GM19452 (cell line): Measurements from ENCODE around the gene P3R3URF.

Experiments used
- ATAC-seq: cut with Tn5 transposase; IDR thresholded peaks from one replicate; pipeline ENCODE4 v1.9.1; 2021; ENCODE audit not compliant: unreplicated experiment

The P3R3URF gene

DNA sequence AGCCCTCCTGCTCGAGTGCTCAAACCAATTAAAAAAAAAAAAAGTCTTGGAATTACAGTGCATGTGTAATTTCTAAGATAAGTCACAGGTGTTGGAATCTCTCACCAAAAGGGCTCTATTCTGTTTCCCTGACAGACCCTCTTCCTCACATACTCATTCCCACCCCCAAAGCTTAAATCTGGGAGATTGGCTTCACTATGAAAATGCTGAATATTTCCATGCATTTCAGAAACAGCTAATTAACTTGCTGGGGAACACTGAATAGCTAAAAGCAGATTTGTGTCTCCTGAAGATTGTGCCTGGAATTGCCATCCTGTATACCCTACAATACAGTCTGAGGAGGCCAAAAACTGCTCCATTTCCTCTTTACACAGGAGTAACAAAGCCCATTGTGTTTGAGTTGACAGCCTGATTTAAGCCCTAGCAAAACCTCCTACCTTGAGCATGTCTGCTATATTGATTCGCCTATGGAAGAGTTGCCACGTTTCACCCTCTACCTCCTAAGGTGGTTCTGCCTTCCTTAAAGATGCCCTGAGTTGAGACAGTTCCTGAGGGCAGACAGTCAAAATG lies 42.4 kb downstream of the P3R3URF start:
- no peak for ATAC-seq

DNA sequence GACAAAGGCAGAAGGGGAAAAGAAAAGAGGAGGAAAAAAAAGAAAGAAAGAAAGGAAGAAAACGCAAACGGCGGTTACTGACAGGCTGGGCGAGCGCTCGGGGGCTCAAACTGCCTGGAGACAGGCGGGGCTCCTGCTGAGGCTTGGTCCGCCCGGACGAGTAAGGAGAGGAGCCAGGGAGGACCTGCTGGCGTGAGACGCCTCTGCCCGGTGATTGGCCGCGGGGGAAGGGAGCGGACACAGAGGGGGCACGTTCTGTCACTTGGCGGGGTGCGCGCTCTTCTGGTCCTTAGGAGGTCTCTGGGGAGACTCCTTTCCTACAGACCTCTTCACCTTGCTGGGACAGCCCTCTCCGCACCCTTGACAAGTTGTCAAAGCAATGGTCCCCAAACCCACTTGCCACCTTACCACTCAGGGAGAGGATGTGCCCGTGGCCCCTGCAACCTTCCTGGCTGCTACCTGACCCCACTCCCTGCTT lies 43.1 kb downstream of the P3R3URF start:
- ATAC-seq: peak; percentile 45

DNA sequence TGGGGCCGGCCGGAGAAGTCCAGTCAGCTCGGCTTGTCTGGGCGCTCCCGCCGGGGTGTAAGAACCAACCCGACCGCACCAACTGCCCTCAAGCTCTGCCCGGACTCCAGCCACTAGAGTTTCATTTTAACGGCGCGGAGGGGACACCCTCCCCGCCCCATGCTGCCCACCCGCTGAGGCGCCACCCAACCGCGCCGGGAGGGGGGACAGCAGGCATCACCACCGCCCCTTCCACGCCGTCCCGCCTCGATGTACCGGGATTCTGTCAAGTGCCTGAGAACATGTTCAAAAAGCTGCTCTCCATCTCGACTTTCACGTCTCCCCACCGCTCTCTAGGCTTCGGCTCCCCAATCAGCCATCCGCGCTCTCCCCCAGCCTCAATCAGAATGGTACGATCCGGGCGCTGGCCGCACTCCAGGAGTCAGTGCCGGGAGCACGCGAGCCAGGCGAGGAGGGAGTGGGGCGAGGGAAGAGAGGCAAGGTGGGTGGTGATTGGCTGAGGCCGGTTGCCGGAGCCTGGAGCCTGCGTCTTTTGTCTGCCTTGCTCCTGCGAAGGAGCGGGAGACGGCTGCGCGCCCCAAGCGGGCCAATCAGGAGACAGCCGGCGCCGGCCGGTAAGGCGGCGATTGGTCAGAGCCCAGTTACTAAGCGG lies 43.6 kb downstream of the P3R3URF start, which contains the start of gene PIK3R3:
PIK3R3 (minus strand) TSS at position 101 of the 652 bp plus-strand sequence. CDS start 677 bp downstream, outside the sequence.
- peak; percentile 83 for ATAC-seq

DNA sequence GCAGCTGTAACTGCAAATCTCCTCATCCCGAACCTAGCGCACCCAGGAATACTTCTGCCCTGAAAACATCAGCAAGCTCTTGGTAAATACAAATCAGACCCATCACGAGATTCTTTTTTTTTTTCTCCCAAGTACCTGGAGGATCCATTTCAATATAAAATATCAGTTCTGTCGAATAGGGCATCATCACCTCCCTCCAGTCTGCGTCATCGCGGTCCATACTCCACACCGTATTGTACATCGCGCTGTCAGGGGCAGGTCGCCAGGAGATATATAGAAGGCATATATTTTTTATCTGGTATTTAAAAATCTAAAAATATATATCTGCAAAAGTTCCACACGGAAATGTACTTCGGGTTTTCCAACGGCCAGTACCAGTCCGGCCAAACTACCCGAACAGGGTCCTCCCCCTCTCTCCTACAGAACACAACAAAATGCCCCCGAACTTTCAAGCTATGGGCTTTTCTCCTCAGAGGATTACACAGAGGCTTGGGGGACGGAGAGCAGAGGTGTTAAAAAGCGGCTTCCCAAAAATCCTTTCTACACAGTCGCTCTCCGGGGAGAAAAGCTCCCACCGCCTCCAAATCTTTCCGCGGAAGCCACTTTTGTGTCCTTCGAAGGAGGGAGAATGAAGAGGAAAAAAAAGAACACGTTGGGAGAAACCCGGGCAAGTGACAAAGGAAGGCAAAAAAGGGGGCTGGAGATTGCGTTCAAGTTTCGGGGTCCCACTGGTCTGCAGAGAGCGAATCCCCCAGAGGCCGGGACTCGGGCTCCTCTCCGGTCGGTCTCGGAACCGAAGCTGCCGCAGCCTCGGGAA lies 44.4 kb downstream of the P3R3URF start:
- no peak for ATAC-seq

DNA sequence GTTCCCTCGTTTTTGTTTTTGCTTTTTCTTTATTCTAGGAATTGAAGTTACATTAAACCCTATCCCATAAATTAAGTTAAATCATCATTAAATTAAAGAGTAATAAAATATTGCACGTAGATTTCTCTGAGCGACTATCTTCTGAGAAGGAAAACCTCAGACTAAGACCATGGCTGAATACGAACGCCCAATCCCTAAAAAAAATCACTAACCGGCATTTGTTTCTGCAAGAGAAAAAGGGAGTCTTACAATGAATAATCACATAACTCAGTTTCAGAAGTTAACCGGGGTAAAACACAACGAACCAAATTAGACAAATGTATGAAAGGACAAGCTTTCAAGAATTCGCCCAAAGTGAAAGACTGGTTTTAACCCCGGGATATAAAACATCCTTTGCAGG lies 45.2 kb downstream of the P3R3URF start:
- no peak for ATAC-seq

DNA sequence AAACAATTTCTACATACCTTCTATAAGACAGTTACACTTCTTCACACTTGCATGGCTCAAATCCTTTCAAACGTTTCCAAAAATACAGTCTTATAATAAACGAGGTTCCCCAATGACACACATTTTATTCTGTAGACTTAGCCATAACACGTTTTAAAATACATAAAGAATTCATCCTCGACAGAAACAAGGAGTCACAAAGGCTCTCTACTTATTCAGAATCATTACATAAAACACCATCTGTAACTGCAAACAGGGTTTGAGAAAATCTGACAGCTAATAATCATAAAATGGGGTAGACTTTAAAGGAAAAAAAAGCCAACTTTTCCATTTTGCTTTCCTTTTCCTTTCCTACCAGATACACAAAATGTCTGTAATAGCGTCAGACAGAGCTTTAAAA lies 45.7 kb downstream of the P3R3URF start:
- ATAC-seq: no peak

DNA sequence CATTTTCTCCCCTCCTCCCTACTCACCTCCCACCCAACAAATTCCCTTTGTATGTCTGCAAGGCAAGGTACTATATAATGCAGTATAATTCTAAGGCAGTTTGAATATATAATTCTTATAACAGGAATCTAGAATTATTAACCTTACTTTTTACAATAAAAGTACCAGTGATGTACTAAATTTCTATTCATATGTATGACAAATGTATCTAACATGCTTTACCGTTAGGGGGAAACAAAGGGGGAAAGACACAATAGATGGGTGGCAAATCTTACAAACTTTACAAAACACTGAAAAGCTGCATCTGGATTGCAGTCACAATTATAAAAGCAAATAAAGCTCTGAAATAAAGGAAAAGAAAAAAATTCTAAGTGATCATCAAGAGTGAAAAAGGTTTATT lies 46.2 kb downstream of the P3R3URF start:
- ATAC-seq: no peak

DNA sequence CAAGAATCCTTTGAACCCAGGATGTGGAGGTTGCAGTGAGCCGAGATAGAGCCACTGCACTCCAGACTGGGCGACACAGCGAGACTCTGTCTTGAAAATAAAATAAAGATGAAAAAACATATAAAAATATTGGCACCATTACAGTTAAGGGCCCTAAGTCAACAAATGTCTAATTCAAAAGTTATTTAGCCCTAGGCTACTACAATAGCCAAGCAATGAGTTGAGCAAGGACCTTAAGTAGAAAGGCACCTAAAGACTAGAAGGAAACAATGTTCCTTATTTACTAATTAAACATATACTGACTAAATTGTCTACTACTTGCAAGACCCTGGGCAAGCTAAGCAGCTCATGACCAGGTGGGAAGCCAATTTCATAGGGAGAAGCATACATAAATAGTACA lies 47.9 kb downstream of the P3R3URF start:
- no peak for ATAC-seq
